Loucy (cell line): Measurements from ENCODE around the gene MMS19.

Source experiments
- H2AFZ ChIP-seq: fragments of 200-600 bp; sonication (generic); 2 replicates; pipeline ENCODE4 v1.6.0; 2016; ENCODE audit warnings: antibody characterized with exemption, mild to moderate bottlenecking, low read length, moderate library complexity
- H3F3A ChIP-seq: fragments of 200-600 bp; 2 replicates; pipeline ENCODE4 v1.6.0; 2016; ENCODE audit warnings: antibody characterized with exemption, low read depth, mild to moderate bottlenecking
- H3K27me3 ChIP-seq: fragments of 200-600 bp; sonication (generic); 2 replicates; pipeline ENCODE4 v1.6.1; 2014; ENCODE audit warnings: low read length, mild to moderate bottlenecking; ENCODE audit not compliant: insufficient read depth, poor library complexity, severe bottlenecking
- H3K36me3 ChIP-seq: fragments of 200-600 bp; sonication (generic); 2 replicates; pipeline ENCODE4 v1.6.1; 2016; ENCODE audit warnings: low read length; ENCODE audit not compliant: insufficient read depth
- H3K4me1 ChIP-seq: fragments of 200-600 bp; sonication (generic); 2 replicates; pipeline ENCODE4 v1.5.1; 2014; ENCODE audit warnings: low read length, mild to moderate bottlenecking; ENCODE audit not compliant: insufficient read depth, poor library complexity, severe bottlenecking
- H3K4me2 ChIP-seq: fragments of 200-600 bp; sonication (generic); 2 replicates; pipeline ENCODE4 v1.6.0; 2014; ENCODE audit warnings: antibody characterized with exemption, low read length, low read depth, mild to moderate bottlenecking; ENCODE audit not compliant: poor library complexity, severe bottlenecking
- H3K4me3 ChIP-seq: fragments of 200-600 bp; sonication (generic); 2 replicates; pipeline ENCODE4 v1.5.1; 2014; ENCODE audit warnings: low read length, mild to moderate bottlenecking, mixed read lengths; ENCODE audit not compliant: poor library complexity, severe bottlenecking
- H3K79me2 ChIP-seq: fragments of 200-600 bp; sonication (generic); 2 replicates; pipeline ENCODE4 v1.6.1; 2014; ENCODE audit warnings: low read length; ENCODE audit not compliant: insufficient read depth
- H3K9ac ChIP-seq: fragments of 200-600 bp; sonication (generic); 2 replicates; pipeline ENCODE4 v1.6.0; 2014; ENCODE audit warnings: mild to moderate bottlenecking, low read depth, low read length, moderate library complexity; ENCODE audit not compliant: poor library complexity, severe bottlenecking
- H3K9me2 ChIP-seq: fragments of 200-600 bp; sonication (generic); replicated peaks from 2 replicates; pipeline ENCODE4 v1.6.1; 2016; ENCODE audit warnings: low read depth, low read length, mixed read lengths
- H3K9me3 ChIP-seq: fragments of 200-600 bp; sonication (generic); 2 replicates; pipeline ENCODE4 v1.6.1; 2014; ENCODE audit warnings: mild to moderate bottlenecking, antibody characterized with exemption, low read length, low read depth; ENCODE audit not compliant: insufficient read depth
- H4K20me1 ChIP-seq: fragments of 200-600 bp; sonication (generic); 2 replicates; pipeline ENCODE4 v1.6.0; 2014; ENCODE audit warnings: antibody characterized with exemption, low read length, mild to moderate bottlenecking; ENCODE audit not compliant: insufficient read depth, poor library complexity, severe bottlenecking
- EZH2phosphoT487 ChIP-seq: fragments of 200-600 bp; IDR thresholded peaks from 2 replicates; pipeline ENCODE4 v1.6.1; 2018; ENCODE audit warnings: antibody characterized with exemption, mild to moderate bottlenecking, moderate library complexity, borderline replicate concordance
- TF ChIP-seq, protein P1 (sequence below): fragments of 200-600 bp; sonication (generic); conservative IDR thresholded peaks from 2 replicates; pipeline ENCODE4 v1.5.1; 2014; ENCODE audit warnings: mild to moderate bottlenecking, antibody characterized with exemption, low read length

Gene MMS19

GRCh38 chr10:97463363-97464132, 34.7 kb downstream of the MMS19 start:
- H3K4me2 ChIP-seq = no peak overlapping the region
- no peaks in the 10 kb centered on the region for H3K79me2 ChIP-seq
- no peaks in the 10 kb centered on the region for H3K27me3 ChIP-seq
- no peak overlapping the region for H2AFZ ChIP-seq
- no peaks in the 10 kb centered on the region for H3K4me1 ChIP-seq
- no peaks in the 10 kb centered on the region for H3K9me2 ChIP-seq
- TF ChIP-seq EZH2phosphoT487 = no peak
- TF ChIP-seq, protein P1, sequence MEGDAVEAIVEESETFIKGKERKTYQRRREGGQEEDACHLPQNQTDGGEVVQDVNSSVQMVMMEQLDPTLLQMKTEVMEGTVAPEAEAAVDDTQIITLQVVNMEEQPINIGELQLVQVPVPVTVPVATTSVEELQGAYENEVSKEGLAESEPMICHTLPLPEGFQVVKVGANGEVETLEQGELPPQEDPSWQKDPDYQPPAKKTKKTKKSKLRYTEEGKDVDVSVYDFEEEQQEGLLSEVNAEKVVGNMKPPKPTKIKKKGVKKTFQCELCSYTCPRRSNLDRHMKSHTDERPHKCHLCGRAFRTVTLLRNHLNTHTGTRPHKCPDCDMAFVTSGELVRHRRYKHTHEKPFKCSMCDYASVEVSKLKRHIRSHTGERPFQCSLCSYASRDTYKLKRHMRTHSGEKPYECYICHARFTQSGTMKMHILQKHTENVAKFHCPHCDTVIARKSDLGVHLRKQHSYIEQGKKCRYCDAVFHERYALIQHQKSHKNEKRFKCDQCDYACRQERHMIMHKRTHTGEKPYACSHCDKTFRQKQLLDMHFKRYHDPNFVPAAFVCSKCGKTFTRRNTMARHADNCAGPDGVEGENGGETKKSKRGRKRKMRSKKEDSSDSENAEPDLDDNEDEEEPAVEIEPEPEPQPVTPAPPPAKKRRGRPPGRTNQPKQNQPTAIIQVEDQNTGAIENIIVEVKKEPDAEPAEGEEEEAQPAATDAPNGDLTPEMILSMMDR = peak; percentile 95
- no peaks in the 10 kb centered on the region for H4K20me1 ChIP-seq
- no peak overlapping the region for H3K9ac ChIP-seq
- H3K4me3 ChIP-seq = no peak overlapping the region
- H3F3A ChIP-seq = no peaks in the 10 kb centered on the region
- H3K9me3 ChIP-seq = no peaks in the 10 kb centered on the region
- H3K36me3 ChIP-seq = peaks cover 85% of the 10 kb centered on the region; the same call in 1 of the 2 replicates

DNA sequence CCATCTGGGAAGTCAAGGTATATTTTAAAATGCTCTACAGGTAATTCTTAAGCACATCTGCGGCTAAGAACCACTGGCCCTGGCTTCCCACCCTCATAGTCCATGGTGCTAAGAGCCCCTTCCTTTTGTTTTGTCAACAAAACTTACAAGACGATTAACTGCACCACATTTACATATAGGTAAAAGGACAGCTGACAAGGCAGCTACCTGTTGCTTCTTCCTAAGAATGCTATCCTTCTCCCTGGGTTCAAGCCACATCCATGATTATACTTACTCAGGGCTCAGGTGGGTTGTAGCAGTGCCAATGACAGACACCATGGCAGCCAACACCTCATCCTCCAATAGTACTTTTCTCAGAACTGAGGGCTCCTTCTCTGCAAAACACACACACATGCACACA, 35.9 kb downstream of the MMS19 start:
- Histone ChIP-seq H3K4me1 (no peaks in the 10 kb centered on the region), H3K36me3 (peaks cover 82% of the 10 kb centered on the region; the same call in 1 of the 2 replicates), H3F3A (no peaks in the 10 kb centered on the region), H2AFZ (no peak overlapping the region), H3K79me2 (no peaks in the 10 kb centered on the region), H4K20me1 (no peaks in the 10 kb centered on the region), H3K27me3 (no peaks in the 10 kb centered on the region), H3K9me3 (no peaks in the 10 kb centered on the region), H3K4me3 (no peak overlapping the region), H3K9ac (no peak overlapping the region), H3K9me2 (no peaks in the 10 kb centered on the region), H3K4me2 (no peak overlapping the region)
- TF ChIP-seq, protein P1 = no peak
- TF ChIP-seq EZH2phosphoT487 = no peak

- H3K27me3 ChIP-seq = no peaks in the 10 kb centered on the region
- H3K9ac ChIP-seq = no peak overlapping the region
- no peak overlapping the region for H2AFZ ChIP-seq
- no peaks in the 10 kb centered on the region for H3K79me2 ChIP-seq
- no peaks in the 10 kb centered on the region for H3F3A ChIP-seq
- no peaks in the 10 kb centered on the region for H3K4me1 ChIP-seq
- H3K4me2 ChIP-seq = no peak overlapping the region
- no peaks in the 10 kb centered on the region for H4K20me1 ChIP-seq
- no peak overlapping the region for H3K4me3 ChIP-seq
- no peaks in the 10 kb centered on the region for H3K9me2 ChIP-seq
- peaks cover 87% of the 10 kb centered on the region; the same call in 1 of the 2 replicates for H3K36me3 ChIP-seq
- H3K9me3 ChIP-seq = no peaks in the 10 kb centered on the region
- TF ChIP-seq, protein P1 = no peak
- TF ChIP-seq EZH2phosphoT487 = no peak
Measured at GRCh38 chr10:97459933-97460332, 38.3 kb downstream of the MMS19 start.
